Measurements from ENCODE around the gene AGPAT3.

Gene AGPAT3

GRCh38 chr21:43927591-43928221, 62.7 kb downstream of the AGPAT3 start:
- DNase-seq: no peak

DNA sequence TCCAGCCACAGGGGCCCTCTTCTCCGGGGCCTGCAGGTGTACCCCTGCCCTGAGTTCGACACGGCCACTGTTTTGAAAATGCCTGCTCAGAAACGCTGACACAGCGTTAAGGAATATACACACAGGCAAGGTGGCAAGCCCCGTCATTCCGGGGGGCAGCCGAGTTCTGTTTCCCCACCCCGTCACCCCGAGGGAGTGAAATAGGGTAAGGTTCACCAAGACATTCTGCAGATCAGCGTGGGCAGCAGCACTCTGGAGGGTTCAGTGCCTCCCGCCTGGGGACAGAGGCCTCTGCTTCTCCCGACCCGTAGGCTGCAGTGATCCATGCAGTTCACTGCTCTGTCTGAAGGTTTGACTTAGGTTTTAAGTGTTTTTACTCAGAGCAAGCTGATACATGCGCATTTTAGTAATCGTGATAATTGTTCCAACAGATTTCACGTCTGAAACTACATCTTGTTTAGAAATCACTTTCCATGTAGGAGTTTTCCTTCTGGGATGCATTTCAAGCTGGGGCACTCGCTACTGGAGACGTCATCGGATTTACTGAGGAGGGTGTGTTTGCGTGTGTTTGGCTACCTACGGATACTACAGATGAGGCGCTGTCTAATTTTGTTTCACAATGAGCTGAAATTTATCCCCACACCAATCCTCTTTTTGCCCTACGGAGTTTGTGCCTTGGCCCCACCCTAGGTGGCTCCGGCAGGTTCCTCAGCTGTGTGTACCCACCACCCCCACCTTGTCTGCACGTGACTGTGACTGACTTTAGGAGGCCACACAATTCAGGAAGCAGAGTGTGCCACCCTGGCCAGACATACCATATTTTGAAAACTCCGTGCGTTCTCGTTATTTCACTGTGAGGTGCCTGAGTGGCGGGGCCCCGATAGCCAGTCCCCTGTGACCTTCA, 63.5 kb downstream of the AGPAT3 start:
- no peak for DNase-seq

GRCh38 chr21:43929217-43929971, 64.4 kb downstream of the AGPAT3 start:
- no peak for DNase-seq

- no peak for DNase-seq
These were observed 65.2 kb downstream of the AGPAT3 start for GRCh38 chr21:43930074-43930847.

GRCh38 chr21:43930848-43931375, 65.9 kb downstream of the AGPAT3 start:
- no peak for DNase-seq

DNA sequence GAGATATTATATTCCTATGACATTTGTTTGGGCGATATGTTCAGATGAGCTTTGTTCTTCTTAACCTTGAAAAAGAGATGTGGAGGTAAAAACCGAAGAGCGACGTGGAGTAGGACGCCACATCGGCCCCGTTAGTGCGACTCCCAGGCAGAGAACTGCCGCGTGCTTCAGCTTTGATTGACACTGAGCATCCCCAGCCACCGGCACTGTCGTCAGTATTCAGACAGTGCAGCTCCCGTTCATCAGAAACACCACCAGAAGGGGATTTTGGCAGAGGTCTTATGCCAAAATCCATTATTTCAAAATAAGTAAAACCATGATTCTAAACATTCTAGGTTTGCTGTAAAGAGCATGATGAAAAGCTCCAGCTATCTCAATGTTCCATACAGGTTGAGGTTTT, 66.5 kb downstream of the AGPAT3 start:
- no peak for DNase-seq

DNA sequence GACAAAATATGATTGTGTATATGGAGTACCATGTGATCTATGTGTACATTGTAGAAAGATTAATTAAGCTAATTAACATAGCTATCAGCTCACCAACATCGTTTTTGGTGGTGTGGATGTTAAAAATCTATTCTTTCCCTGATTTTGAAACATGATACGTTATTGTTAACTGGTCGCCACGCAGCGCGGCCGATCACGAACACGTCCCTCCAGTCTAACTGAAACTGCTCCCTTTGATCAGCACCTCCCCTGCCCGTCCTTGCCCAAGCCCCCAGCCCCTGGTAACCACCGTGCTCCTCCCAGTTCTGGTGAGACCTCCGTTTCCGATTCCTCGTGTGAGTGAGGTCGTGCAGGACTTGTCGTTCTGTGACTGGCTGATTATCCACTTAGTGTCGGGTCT, 67.0 kb downstream of the AGPAT3 start:
- DNase-seq: no peak

DNA sequence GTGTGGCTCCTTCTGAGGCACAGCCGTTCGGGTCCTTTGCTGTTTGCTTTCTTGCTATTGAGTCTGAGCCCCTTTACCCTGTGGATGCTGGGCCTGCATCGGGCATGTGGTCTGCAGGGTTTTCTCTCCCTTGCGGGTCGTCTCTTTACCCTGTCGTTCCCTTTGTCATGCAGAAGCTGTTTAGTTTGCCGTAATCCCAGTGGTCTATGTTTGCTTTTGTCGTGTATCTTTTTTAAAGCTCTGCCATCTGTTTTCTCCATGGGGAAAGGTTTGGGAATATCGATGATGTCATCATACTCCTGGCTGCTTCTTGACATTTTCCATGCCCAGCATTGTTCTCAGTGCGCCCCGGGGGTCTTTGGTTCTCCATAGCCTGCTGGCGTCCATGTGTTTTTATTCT, 68.2 kb downstream of the AGPAT3 start:
- DNase-seq: no peak

- no peak for DNase-seq
These were observed 68.7 kb downstream of the AGPAT3 start for GRCh38 chr21:43933680-43934079.

GRCh38 chr21:43934116-43934515, 69.1 kb downstream of the AGPAT3 start:
- DNase-seq: no peak

DNA sequence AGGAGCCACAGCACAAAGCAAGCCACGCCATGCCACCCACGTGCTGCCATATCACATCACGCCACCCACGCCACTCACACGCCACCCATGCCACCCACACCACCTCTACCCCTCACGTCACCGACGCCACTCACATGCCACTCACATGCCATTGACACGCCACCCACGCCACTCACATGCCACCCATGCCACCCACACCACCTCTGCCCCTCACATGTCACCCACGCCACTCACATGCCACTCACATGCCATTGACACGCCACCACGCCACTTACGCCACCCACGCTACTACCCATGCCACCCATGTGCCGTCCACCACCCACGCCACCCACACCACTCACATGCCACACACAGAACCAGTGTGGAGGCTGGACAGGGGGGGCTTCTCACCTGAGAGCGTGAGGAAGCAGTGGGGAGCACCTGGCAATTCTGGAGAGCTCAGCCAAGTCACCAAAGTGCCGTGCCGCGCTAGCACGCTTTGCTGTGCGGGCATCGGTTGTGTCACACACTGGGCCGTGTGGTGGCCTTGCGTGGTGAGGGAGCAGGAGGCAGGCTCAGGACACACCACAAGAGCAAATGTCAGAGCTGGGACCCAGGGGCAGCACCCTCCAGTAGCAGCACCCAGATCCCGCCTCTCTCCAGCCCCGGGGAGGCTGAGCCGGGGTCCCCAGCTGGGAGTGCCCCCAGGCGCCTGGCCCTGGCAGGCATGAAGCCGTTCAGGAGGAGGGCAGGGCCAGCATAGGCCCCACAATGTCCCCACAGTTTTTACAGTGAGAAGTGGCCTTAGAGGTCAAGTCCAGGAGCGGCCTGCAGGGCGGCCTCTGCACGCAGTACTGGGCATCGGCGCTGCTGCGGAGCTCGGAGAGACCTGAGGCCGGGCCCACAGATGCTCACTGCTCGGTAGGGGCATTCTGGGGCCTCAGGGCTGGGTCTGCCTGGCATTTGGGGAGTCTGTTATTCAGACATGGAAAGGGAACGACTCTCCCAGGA, 70.0 kb downstream of the AGPAT3 start:
- DNase-seq: no peak

DNA sequence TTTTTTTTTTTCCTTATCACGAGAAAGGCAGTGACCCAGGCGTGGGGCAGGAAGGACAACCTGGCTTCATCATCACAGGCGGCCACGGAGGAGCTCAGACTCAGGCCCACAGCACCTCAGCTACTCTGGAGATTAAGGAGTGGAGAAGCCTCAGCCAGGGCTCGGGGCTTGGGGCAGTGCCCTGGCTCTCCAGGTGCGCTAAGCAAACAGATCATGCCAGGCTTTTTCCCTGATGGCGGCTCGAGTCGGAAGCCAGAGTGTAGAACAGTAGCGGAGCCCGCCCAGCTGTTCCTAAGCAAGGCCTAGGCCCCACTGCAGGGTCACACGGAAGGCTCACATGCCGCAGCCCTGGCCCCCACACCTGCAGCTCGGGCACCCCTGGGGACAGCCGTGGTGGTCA, 70.7 kb downstream of the AGPAT3 start:
- DNase-seq: no peak

- no peak for DNase-seq
These were observed 71.4 kb downstream of the AGPAT3 start for GRCh38 chr21:43936247-43936967.

DNA sequence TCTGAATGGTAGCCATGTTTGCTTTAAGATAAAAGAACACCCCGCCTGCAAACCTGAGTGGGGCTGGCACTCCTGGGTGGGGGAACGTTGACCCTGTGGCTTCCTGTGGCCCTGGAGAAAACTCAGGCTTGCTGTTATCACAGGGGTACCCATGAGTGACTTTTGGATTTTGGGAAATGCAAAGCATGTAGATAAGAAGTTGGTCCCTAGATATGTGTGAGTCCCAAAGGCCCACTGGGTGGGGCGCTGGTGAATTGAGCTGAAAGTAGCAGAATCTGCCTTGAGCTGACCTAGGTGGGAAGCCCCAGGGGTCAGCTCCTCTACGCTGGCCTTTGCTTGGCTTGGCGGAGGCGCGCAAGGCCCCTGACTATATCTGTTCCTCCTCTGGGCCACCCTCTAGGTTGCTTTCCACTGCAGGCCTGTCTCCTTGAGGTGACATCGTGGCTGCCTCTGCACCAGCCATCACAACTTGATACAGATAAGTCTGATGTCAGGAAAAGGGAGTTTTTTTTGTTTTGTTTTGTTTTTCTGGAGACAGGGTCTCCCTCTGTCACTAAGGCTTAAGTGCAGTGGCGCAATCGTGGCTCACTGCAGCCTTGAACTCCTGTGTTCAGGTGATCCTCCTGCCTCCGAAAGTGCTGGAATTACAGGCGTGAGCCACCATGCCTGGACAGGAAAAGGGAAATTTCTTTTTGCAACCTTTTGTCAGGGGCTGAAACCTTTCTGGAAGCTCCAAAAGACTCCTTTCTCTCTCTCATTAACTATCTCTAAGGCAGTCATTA, 72.2 kb downstream of the AGPAT3 start:
- DNase-seq: no peak

- no peak for DNase-seq
These were observed 72.9 kb downstream of the AGPAT3 start for GRCh38 chr21:43937891-43938309.

- no peak for DNase-seq
These were observed 73.9 kb downstream of the AGPAT3 start for GRCh38 chr21:43938751-43939442.

GRCh38 chr21:43939443-43940328, 74.7 kb downstream of the AGPAT3 start:
- DNase-seq: no peak
